MCF 10A (cell line): Measurements from ENCODE around the gene TM9SF2. TPM values are rescaled to one million over a fixed set of nuclear protein-coding genes. Genes with fewer than 3 reads are reported as not detected.

ENCODE experiments used
- BruUV-seq: library from RNA; stranded (reverse); fragments of 400-500 nt; replicated peaks from 2 replicates; lab custom pipeline; 2021; lab: Mats Ljungman, UMichigan
- CTCF ChIA-PET: fragments of 300-600 bp; sonication (Branson Sonifier 250); formaldehyde crosslinking; extraction: SDS; loops from one replicate; lab custom pipeline; 2021; ENCODE audit warnings: antibody characterized with exemption, inconsistent platforms; lab: Yijun Ruan, JAX
- POLR2A ChIA-PET: fragments of 300-600, 350-650 bp; sonication (Branson Sonifier 250); formaldehyde crosslinking; extraction: SDS; loops from one replicate; lab custom pipeline; 2020; ENCODE audit warnings: antibody characterized with exemption, inconsistent platforms; lab: Yijun Ruan, JAX
- DNase-seq: peaks from one replicate; pipeline ENCODE4 v3.0.0-alpha.2; 2018; ENCODE audit not compliant: unreplicated experiment
- H3K27ac Mint-ChIP-seq: one replicate; pipeline ENCODE4 v1.8.0; 2022; ENCODE audit warnings: mild to moderate bottlenecking, low read depth, mixed read lengths; ENCODE audit not compliant: unreplicated experiment
- H3K27me3 Mint-ChIP-seq: one replicate; pipeline ENCODE4 v1.8.0; 2022; ENCODE audit warnings: mixed read lengths; ENCODE audit not compliant: insufficient read depth, unreplicated experiment
- H3K36me3 Mint-ChIP-seq: one replicate; pipeline ENCODE4 v1.8.0; 2022; ENCODE audit warnings: mild to moderate bottlenecking, moderate library complexity, mixed read lengths; ENCODE audit not compliant: insufficient read depth, unreplicated experiment
- H3K4me1 Mint-ChIP-seq: one replicate; pipeline ENCODE4 v1.8.0; 2022; ENCODE audit warnings: mixed read lengths; ENCODE audit not compliant: insufficient read depth, unreplicated experiment
- H3K4me3 Mint-ChIP-seq: one replicate; pipeline ENCODE4 v1.8.0; 2022; ENCODE audit warnings: mild to moderate bottlenecking, moderate library complexity, mixed read lengths; ENCODE audit not compliant: unreplicated experiment
- H3K9me3 Mint-ChIP-seq: one replicate; pipeline ENCODE4 v1.8.0; 2022; ENCODE audit warnings: mixed read lengths; ENCODE audit not compliant: unreplicated experiment
- intact Hi-C: fragments of 100-400 bp; cut with micrococcal nuclease; formaldehyde crosslinking; loops from 2 replicates; pipeline ENCODE4 v1.14.1; 2022
- total RNA-seq: library from RNA; stranded (reverse); gene quantifications from 2 replicates; pipeline ENCODE4 v1.2.3, GENCODE V29; 2022
- TF ChIP-seq, protein P1 (sequence below): fragments of 200-600 bp; IDR thresholded peaks from one replicate; pipeline ENCODE4 v1.8.0; 2022; ENCODE audit warnings: antibody characterized with exemption, mild to moderate bottlenecking; ENCODE audit not compliant: unreplicated experiment

TM9SF2 gene
- total RNA-seq, 1 experiment from 2014 or later = 71.1 TPM

DNA sequence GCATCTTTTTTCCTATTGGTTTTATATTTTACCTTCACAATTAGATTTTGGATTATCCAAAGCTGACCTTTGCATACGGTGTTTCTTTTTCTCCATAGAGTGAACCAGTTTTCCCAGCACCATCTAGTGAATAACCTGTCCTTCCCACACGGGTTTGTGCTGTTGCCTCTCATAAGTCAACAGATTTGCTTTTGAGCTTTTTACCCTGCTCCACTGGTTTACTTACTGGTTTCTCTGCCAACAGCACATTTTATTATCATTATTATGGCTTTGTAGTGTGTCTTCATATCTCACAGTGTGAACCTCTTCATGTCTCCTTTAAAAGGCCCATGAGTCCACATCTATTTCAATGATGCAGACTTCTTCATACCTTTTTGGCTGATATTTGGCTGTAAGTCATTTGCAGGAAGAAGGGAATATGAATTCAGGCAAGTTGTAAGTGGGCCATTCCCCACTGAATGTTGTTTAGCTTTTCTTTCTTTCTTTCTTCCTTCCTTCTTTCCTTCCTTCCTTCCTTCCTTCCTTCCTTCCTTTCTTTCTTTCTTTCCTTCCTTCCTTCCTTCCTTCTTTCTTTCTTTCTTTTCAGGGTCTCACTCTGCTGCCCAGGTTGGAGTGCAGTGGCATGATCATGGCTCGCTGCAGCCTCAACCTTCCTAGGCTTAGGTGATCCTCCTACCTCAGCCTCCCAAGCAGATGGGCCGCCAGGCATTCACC lies 86.8 kb downstream of the TM9SF2 start:
- intact Hi-C loops = no loop called here
- POLR2A ChIA-PET = interaction anchor here (0.7 kb wide), 1 partner anchor 24 kb away, joined by 3 read pairs; no protein-coding TSS in a partner anchor

DNA sequence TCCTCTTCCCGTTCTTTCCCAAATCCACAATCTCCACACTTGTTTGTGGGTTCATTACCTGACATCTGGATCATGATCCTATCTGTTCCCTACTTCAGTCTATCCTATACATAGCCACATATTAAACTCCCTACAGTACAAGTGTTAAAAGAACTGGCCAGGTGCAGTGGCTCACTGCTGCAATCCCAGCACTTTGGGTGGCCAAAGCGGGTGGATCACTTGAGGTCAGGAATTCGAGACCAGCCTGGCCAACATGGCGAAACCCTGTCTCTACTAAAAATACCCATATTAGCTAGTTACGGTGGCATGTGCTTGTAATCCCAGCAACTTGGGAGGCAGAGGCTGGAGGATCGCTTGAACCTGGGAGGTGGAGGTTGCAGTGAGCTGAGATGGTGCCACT lies 88.3 kb downstream of the TM9SF2 start:
- intact Hi-C loops = no loop called here
- no peak overlapping the region for H3K4me3 Mint-ChIP-seq
- ChIA-PET CTCF (interaction anchor here (0.6 kb wide), 1 partner anchor 437 kb away, joined by 3 read pairs; no protein-coding TSS in a partner anchor), POLR2A (no interaction called here)
- H3K9me3 Mint-ChIP-seq = no peaks in the 10 kb centered on the region
- BruUV-seq = no TSS peak
- no peaks in the 10 kb centered on the region for H3K36me3 Mint-ChIP-seq
- H3K4me1 Mint-ChIP-seq = peaks cover 4% of the 10 kb centered on the region
- DNase-seq = no peak
- TF ChIP-seq, protein P1, sequence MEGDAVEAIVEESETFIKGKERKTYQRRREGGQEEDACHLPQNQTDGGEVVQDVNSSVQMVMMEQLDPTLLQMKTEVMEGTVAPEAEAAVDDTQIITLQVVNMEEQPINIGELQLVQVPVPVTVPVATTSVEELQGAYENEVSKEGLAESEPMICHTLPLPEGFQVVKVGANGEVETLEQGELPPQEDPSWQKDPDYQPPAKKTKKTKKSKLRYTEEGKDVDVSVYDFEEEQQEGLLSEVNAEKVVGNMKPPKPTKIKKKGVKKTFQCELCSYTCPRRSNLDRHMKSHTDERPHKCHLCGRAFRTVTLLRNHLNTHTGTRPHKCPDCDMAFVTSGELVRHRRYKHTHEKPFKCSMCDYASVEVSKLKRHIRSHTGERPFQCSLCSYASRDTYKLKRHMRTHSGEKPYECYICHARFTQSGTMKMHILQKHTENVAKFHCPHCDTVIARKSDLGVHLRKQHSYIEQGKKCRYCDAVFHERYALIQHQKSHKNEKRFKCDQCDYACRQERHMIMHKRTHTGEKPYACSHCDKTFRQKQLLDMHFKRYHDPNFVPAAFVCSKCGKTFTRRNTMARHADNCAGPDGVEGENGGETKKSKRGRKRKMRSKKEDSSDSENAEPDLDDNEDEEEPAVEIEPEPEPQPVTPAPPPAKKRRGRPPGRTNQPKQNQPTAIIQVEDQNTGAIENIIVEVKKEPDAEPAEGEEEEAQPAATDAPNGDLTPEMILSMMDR = no peak
- no peaks in the 10 kb centered on the region for H3K27me3 Mint-ChIP-seq
- no peak overlapping the region for H3K27ac Mint-ChIP-seq

More for the DNA sequence above, 86.8 kb downstream of the TM9SF2 start:
- DNase-seq = no peak
- no peak overlapping the region for H3K4me3 Mint-ChIP-seq
- no peaks in the 10 kb centered on the region for H3K36me3 Mint-ChIP-seq
- H3K4me1 Mint-ChIP-seq = peaks cover 4% of the 10 kb centered on the region
- H3K27me3 Mint-ChIP-seq = no peaks in the 10 kb centered on the region
- CTCF ChIA-PET = interaction anchor here (1.5 to 2.0 kb wide), 2 partner anchors 9 to 68 kb away, joined by 3 to 9 read pairs; no protein-coding TSS in a partner anchor
- BruUV-seq = no TSS peak
- H3K9me3 Mint-ChIP-seq = no peaks in the 10 kb centered on the region
- H3K27ac Mint-ChIP-seq = no peak overlapping the region
- TF ChIP-seq, protein P1 = no peak

GRCh38 chr13:99590519-99591011 lies 89.3 kb downstream of the TM9SF2 start:
- intact Hi-C loops = no loop called here
- Mint-ChIP-seq H3K4me1 (peaks cover 4% of the 10 kb centered on the region), H3K27ac (no peak overlapping the region), H3K4me3 (no peak overlapping the region), H3K36me3 (no peaks in the 10 kb centered on the region), H3K9me3 (no peaks in the 10 kb centered on the region), H3K27me3 (no peaks in the 10 kb centered on the region)
- ChIA-PET CTCF (interaction anchor here (0.6 kb wide), 1 partner anchor 26 kb away, joined by 3 read pairs; no protein-coding TSS in a partner anchor), POLR2A (interaction anchor here (0.7 kb wide), 1 partner anchor 15 kb away, joined by 3 read pairs; no protein-coding TSS in a partner anchor)
- BruUV-seq = no TSS peak
- no peak for DNase-seq
- TF ChIP-seq, protein P1 = no peak

DNA sequence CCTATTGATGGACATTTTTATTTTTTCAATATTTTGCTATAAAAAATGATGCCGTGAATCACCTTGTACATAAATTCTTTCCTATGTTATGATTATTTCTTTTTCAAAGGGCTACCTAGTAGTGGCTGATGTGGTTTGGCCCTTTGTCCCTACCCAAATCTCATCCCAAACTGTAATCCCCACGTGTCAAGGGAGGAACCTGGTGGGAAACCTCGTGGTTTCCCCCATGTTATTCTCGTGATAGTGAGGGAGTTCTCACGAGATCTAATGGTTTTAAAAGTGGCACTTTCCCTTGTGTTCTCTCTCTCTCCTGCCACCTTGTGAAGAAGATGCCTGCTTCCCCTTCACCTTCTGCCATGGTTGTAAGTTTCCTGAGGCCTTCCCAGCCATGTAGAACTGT lies 94.9 kb downstream of the TM9SF2 start:
- no peak for DNase-seq
- no TSS peak for BruUV-seq
- Mint-ChIP-seq H3K27ac (no peak overlapping the region), H3K27me3 (no peaks in the 10 kb centered on the region), H3K9me3 (no peaks in the 10 kb centered on the region), H3K4me1 (no peaks in the 10 kb centered on the region), H3K36me3 (peaks cover 6% of the 10 kb centered on the region), H3K4me3 (no peak overlapping the region)
- ChIA-PET CTCF (interaction anchor here (0.6 kb wide), 1 partner anchor 37 kb away, joined by 3 read pairs; no protein-coding TSS in a partner anchor), POLR2A (interaction anchor here (1.9 kb wide), 1 partner anchor 10 kb away, joined by 5 read pairs; the partner anchor contains the start of gene CLYBL)
- intact Hi-C loops = no loop called here
- TF ChIP-seq, protein P1 = no peak
